GM18909 (cell line): Measurements from ENCODE around the gene VSIG2.

Experiments used
- ATAC-seq: cut with Tn5 transposase; IDR thresholded peaks from one replicate; pipeline ENCODE4 v1.9.1; 2021; ENCODE audit warnings: mild to moderate bottlenecking; ENCODE audit not compliant: unreplicated experiment, poor library complexity

The VSIG2 gene

GRCh38 chr11:124725719-124726105 is 26.3 kb downstream of the VSIG2 start:
- peak; percentile 15 for ATAC-seq

- peak; percentile 97 for ATAC-seq
Observed at GRCh38 chr11:124724979-124725718, 26.9 kb downstream of the VSIG2 start.

GRCh38 chr11:124722176-124722575 is 29.9 kb downstream of the VSIG2 start:
- no peak for ATAC-seq

- ATAC-seq, result no peak
Observed at GRCh38 chr11:124719534-124719933, 32.5 kb downstream of the VSIG2 start.

- no peak for ATAC-seq
Observed at GRCh38 chr11:124718801-124719200, 33.3 kb downstream of the VSIG2 start.

- no peak for ATAC-seq
Observed at GRCh38 chr11:124717786-124718651, 34.0 kb downstream of the VSIG2 start.

- ATAC-seq, result peak; percentile 61
Observed at GRCh38 chr11:124717421-124717785, 34.7 kb downstream of the VSIG2 start.

GRCh38 chr11:124716591-124716990 is 35.5 kb downstream of the VSIG2 start:
- ATAC-seq, result no peak

GRCh38 chr11:124712392-124712791 is 39.7 kb downstream of the VSIG2 start:
- no peak for ATAC-seq

GRCh38 chr11:124707829-124708228 is 44.2 kb downstream of the VSIG2 start:
- ATAC-seq, result no peak

- ATAC-seq, result no peak
Observed at GRCh38 chr11:124700028-124700427, 52.0 kb downstream of the VSIG2 start.

GRCh38 chr11:124699547-124699946 is 52.5 kb downstream of the VSIG2 start:
- ATAC-seq, result no peak
